Neural progenitor cell (in vitro differentiated cells): ENCODE measurements around the gene GLCE. TPM values are rescaled to one million over a fixed set of nuclear protein-coding genes. Genes with fewer than 3 reads are reported as not detected.
A peak's percentile ranks its signal among the peaks of the same experiment; 100 is the strongest.

ENCODE experiments used
- DNase-seq: peaks from one replicate; pipeline ENCODE4 v3.0.0-alpha.2; 2016; ENCODE audit warnings: low spot score
- H2AFZ ChIP-seq: fragments of 200-600 bp; sonication (generic); replicated peaks from 2 replicates; pipeline ENCODE4 v1.6.1; 2016; ENCODE audit warnings: antibody characterized with exemption
- H3F3A ChIP-seq: fragments of 200-600 bp; sonication (generic); 2 replicates; pipeline ENCODE4 v1.6.1; 2016; ENCODE audit warnings: antibody characterized with exemption, low read depth
- H3K27ac ChIP-seq: fragments of 200-600 bp; sonication (generic); 2 replicates; pipeline ENCODE4 v1.5.1; 2016; ENCODE audit warnings: mild to moderate bottlenecking
- H3K27me3 ChIP-seq: fragments of 200-600 bp; sonication (generic); 2 replicates; pipeline ENCODE4 v1.6.1; 2016; ENCODE audit warnings: mild to moderate bottlenecking, moderate library complexity
- H3K36me3 ChIP-seq: fragments of 200-600 bp; sonication (generic); 2 replicates; pipeline ENCODE4 v1.5.1; 2016
- H3K4me1 ChIP-seq: fragments of 200-600 bp; sonication (generic); 2 replicates; pipeline ENCODE4 v1.6.1; 2016; ENCODE audit warnings: mixed run types
- H3K4me2 ChIP-seq: fragments of 200-600 bp; sonication (generic); 2 replicates; pipeline ENCODE4 v1.6.1; 2016
- H3K4me3 ChIP-seq: fragments of 200-600 bp; sonication (generic); 2 replicates; pipeline ENCODE4 v1.5.1; 2016
- H3K79me2 ChIP-seq: fragments of 200-600 bp; sonication (generic); 2 replicates; pipeline ENCODE4 v1.6.1; 2016; ENCODE audit warnings: low read depth
- H3K9ac ChIP-seq: fragments of 200-600 bp; sonication (generic); 2 replicates; pipeline ENCODE4 v1.6.1; 2016
- H3K9me3 ChIP-seq: fragments of 200-600 bp; sonication (generic); 2 replicates; pipeline ENCODE4 v1.5.1; 2016; ENCODE audit warnings: low read depth
- H4K20me1 ChIP-seq: fragments of 200-600 bp; sonication (generic); 2 replicates; pipeline ENCODE4 v1.6.1; 2016; ENCODE audit warnings: low read depth
- H3K27ac Mint-ChIP-seq: 3 replicates; pipeline ENCODE4 v1.8.0; 2021; ENCODE audit warnings: mixed read lengths
- H3K27me3 Mint-ChIP-seq: 2 replicates; pipeline ENCODE4 v1.8.0; 2022; ENCODE audit warnings: low read depth, mild to moderate bottlenecking, inconsistent platforms, moderate library complexity, mixed read lengths; ENCODE audit not compliant: insufficient read depth
- H3K36me3 Mint-ChIP-seq: 3 replicates; pipeline ENCODE4 v1.8.0; 2021; ENCODE audit warnings: mixed read lengths
- H3K4me1 Mint-ChIP-seq: 3 replicates; pipeline ENCODE4 v1.8.0; 2021; ENCODE audit warnings: mixed read lengths
- H3K4me3 Mint-ChIP-seq: 3 replicates; pipeline ENCODE4 v1.8.0; 2021; ENCODE audit warnings: mild to moderate bottlenecking, moderate library complexity, mixed read lengths
- H3K9me3 Mint-ChIP-seq: 3 replicates; pipeline ENCODE4 v1.8.0; 2020; ENCODE audit warnings: mixed read lengths
- CTCF ChIP-seq: fragments of 200-600 bp; sonication (generic); IDR thresholded peaks from 2 replicates; pipeline ENCODE4 v1.5.1; 2017; ENCODE audit warnings: antibody characterized with exemption, mild to moderate bottlenecking
- EZH2 ChIP-seq: fragments of 200-600 bp; sonication (generic); IDR thresholded peaks from 2 replicates; pipeline ENCODE4 v1.6.1; 2017; ENCODE audit warnings: antibody characterized with exemption, mild to moderate bottlenecking, moderate library complexity
- EZH2phosphoT487 ChIP-seq: fragments of 200-600 bp; sonication (generic); IDR thresholded peaks from 2 replicates; pipeline ENCODE4 v1.6.1; 2017; ENCODE audit warnings: antibody characterized with exemption
- total RNA-seq: library from RNA; depleted of rRNA; stranded (reverse); fragments of >200 nt; gene quantifications from 2 replicates; pipeline ENCODE4 v1.2.3, GENCODE V29; 2015; ENCODE audit warnings: low replicate concordance

Gene GLCE
- total RNA-seq, 1 donor from 2014 or later, result 22.7 TPM

- peaks cover under 1% of the 10 kb centered on the region for H3K4me1 ChIP-seq
- no peaks in the 10 kb centered on the region for H3K9me3 ChIP-seq
- no peak overlapping the region for H3K9ac ChIP-seq
- H3K27me3 Mint-ChIP-seq, result peaks cover 5% of the 10 kb centered on the region
- no peaks in the 10 kb centered on the region for H3K36me3 ChIP-seq
- H3K79me2 ChIP-seq, result no peaks in the 10 kb centered on the region
- no peak overlapping the region for H3K27ac Mint-ChIP-seq
- no peak overlapping the region for H3K27ac ChIP-seq
- no peaks in the 10 kb centered on the region for H4K20me1 ChIP-seq
- no peak for DNase-seq
- H3K4me3 ChIP-seq, result no peak overlapping the region
- H3K27me3 ChIP-seq, result no peaks in the 10 kb centered on the region
- no peak for TF ChIP-seq CTCF
- no peak for TF ChIP-seq EZH2phosphoT487
- TF ChIP-seq EZH2, result no peak
- H3K4me2 ChIP-seq, result no peak overlapping the region
- no peaks in the 10 kb centered on the region for H3K36me3 Mint-ChIP-seq
- H3K4me1 Mint-ChIP-seq, result peaks cover 44% of the 10 kb centered on the region
- H3F3A ChIP-seq, result no peaks in the 10 kb centered on the region
- H2AFZ ChIP-seq, result no peak overlapping the region
- H3K9me3 Mint-ChIP-seq, result no peaks in the 10 kb centered on the region
- no peak overlapping the region for H3K4me3 Mint-ChIP-seq
These were observed 116.9 kb downstream of the GLCE start for GRCh38 chr15:69277316-69277715.

GRCh38 chr15:69279636-69280035 is 119.2 kb downstream of the GLCE start:
- Histone ChIP-seq H3K27me3 (no peaks in the 10 kb centered on the region), H4K20me1 (no peaks in the 10 kb centered on the region), H3K4me1 (no peaks in the 10 kb centered on the region), H2AFZ (no peak overlapping the region), H3K79me2 (no peaks in the 10 kb centered on the region), H3K4me2 (no peak overlapping the region), H3F3A (no peaks in the 10 kb centered on the region), H3K36me3 (no peaks in the 10 kb centered on the region), H3K9me3 (no peaks in the 10 kb centered on the region), H3K4me3 (no peak overlapping the region), H3K27ac (no peak overlapping the region), H3K9ac (no peak overlapping the region)
- peaks cover 5% of the 10 kb centered on the region for H3K27me3 Mint-ChIP-seq
- H3K9me3 Mint-ChIP-seq, result no peaks in the 10 kb centered on the region
- no peak for DNase-seq
- TF ChIP-seq CTCF (no peak), EZH2 (no peak), EZH2phosphoT487 (no peak)
- no peaks in the 10 kb centered on the region for H3K36me3 Mint-ChIP-seq
- no peak overlapping the region for H3K27ac Mint-ChIP-seq
- no peak overlapping the region for H3K4me3 Mint-ChIP-seq
- peaks cover 42% of the 10 kb centered on the region for H3K4me1 Mint-ChIP-seq

- H3F3A ChIP-seq, result no peaks in the 10 kb centered on the region
- H3K4me1 ChIP-seq, result no peaks in the 10 kb centered on the region
- DNase-seq, result no peak
- H3K27ac ChIP-seq, result no peak overlapping the region
- no peak overlapping the region for H2AFZ ChIP-seq
- no peak overlapping the region for H3K4me3 ChIP-seq
- H3K4me2 ChIP-seq, result no peak overlapping the region
- no peaks in the 10 kb centered on the region for H3K27me3 ChIP-seq
- no peaks in the 10 kb centered on the region for H3K9me3 Mint-ChIP-seq
- H3K36me3 Mint-ChIP-seq, result no peaks in the 10 kb centered on the region
- H3K9ac ChIP-seq, result no peak overlapping the region
- no peak overlapping the region for H3K4me3 Mint-ChIP-seq
- H3K79me2 ChIP-seq, result no peaks in the 10 kb centered on the region
- H3K27me3 Mint-ChIP-seq, result peaks cover 5% of the 10 kb centered on the region
- H3K9me3 ChIP-seq, result no peaks in the 10 kb centered on the region
- H3K27ac Mint-ChIP-seq, result peak overlapping the region; percentile 59
- no peak for TF ChIP-seq EZH2
- no peaks in the 10 kb centered on the region for H3K36me3 ChIP-seq
- H4K20me1 ChIP-seq, result no peaks in the 10 kb centered on the region
- H3K4me1 Mint-ChIP-seq, result peaks cover 31% of the 10 kb centered on the region
These were observed 120.3 kb downstream of the GLCE start for GRCh38 chr15:69280783-69281182.

- H3K9me3 Mint-ChIP-seq, result no peaks in the 10 kb centered on the region
- DNase-seq, result no peak
- H3K27me3 Mint-ChIP-seq, result peaks cover 5% of the 10 kb centered on the region
- H3K4me3 ChIP-seq, result no peak overlapping the region
- no peak overlapping the region for H3K9ac ChIP-seq
- no peak overlapping the region for H3K4me2 ChIP-seq
- H3K9me3 ChIP-seq, result no peaks in the 10 kb centered on the region
- no peaks in the 10 kb centered on the region for H4K20me1 ChIP-seq
- no peak overlapping the region for H3K27ac ChIP-seq
- no peaks in the 10 kb centered on the region for H3K36me3 Mint-ChIP-seq
- no peaks in the 10 kb centered on the region for H3F3A ChIP-seq
- H2AFZ ChIP-seq, result no peak overlapping the region
- no peaks in the 10 kb centered on the region for H3K27me3 ChIP-seq
- peaks cover 17% of the 10 kb centered on the region for H3K4me1 Mint-ChIP-seq
- no peak overlapping the region for H3K27ac Mint-ChIP-seq
- no peaks in the 10 kb centered on the region for H3K4me1 ChIP-seq
- no peaks in the 10 kb centered on the region for H3K79me2 ChIP-seq
- no peak overlapping the region for H3K4me3 Mint-ChIP-seq
- TF ChIP-seq EZH2, result no peak
- no peak for TF ChIP-seq CTCF
- no peak for TF ChIP-seq EZH2phosphoT487
- H3K36me3 ChIP-seq, result no peaks in the 10 kb centered on the region
These were observed 121.8 kb downstream of the GLCE start for GRCh38 chr15:69282104-69282743.
